PC-9 (cell line): ENCODE measurements around the gene TMEM131L. TPM values are rescaled to one million over a fixed set of nuclear protein-coding genes. Genes with fewer than 3 reads are reported as not detected.

ENCODE experiments used
- BruUV-seq: library from RNA; stranded (reverse); fragments of 400-500 nt; replicated peaks from 2 replicates; lab custom pipeline; 2021; lab: Mats Ljungman, UMichigan
- CTCF ChIA-PET: fragments of 300-600 bp; sonication (Branson Sonifier 250); formaldehyde crosslinking; loops from one replicate; lab custom pipeline; 2022; ENCODE audit warnings: antibody characterized with exemption; lab: Charles Lee
- POLR2A ChIA-PET: fragments of 300-600 bp; sonication (Branson Sonifier 250); formaldehyde crosslinking; loops from one replicate; lab custom pipeline; 2022; ENCODE audit warnings: antibody characterized with exemption; ENCODE audit not compliant: unreplicated experiment; lab: Charles Lee
- DNase-seq, 2 experiments: peaks; one replicate each; pipeline versions ENCODE4 v3.0.0 to v3.0.0-alpha.2; 2015 to 2022; ENCODE audit warnings: mixed read lengths in 1 of 2
- H2AFZ ChIP-seq: fragments of 200-600 bp; sonication (generic); 2 replicates; pipeline ENCODE4 v1.8.1; 2017; ENCODE audit warnings: antibody characterized with exemption
- H3F3A ChIP-seq: fragments of 200-600 bp; sonication (generic); 2 replicates; pipeline ENCODE4 v1.8.1; 2017; ENCODE audit warnings: antibody characterized with exemption, mild to moderate bottlenecking, low read depth; ENCODE audit not compliant: insufficient read depth
- H3K27ac ChIP-seq: fragments of 200-600 bp; sonication (generic); 2 replicates; pipeline ENCODE4 v1.6.1; 2016; ENCODE audit warnings: mixed run types
- H3K27me3 ChIP-seq: fragments of 200-600 bp; sonication (generic); 2 replicates; pipeline ENCODE4 v1.6.1; 2016; ENCODE audit warnings: low read depth, mixed run types; ENCODE audit not compliant: insufficient read depth
- H3K36me3 ChIP-seq: fragments of 200-600 bp; sonication (generic); 2 replicates; pipeline ENCODE4 v1.6.1; 2016; ENCODE audit warnings: low read depth, mixed run types
- H3K4me1 ChIP-seq: fragments of 200-600 bp; sonication (generic); replicated peaks from 2 replicates; pipeline ENCODE4 v1.6.1; 2016; ENCODE audit warnings: mixed run types; ENCODE audit not compliant: insufficient read depth
- H3K4me2 ChIP-seq: fragments of 200-600 bp; sonication (generic); 2 replicates; pipeline ENCODE4 v1.6.1; 2017; ENCODE audit warnings: mixed run types
- H3K4me3 ChIP-seq: fragments of 200-600 bp; sonication (generic); 2 replicates; pipeline ENCODE4 v1.6.1; 2016; ENCODE audit warnings: mixed run types
- H3K79me2 ChIP-seq: fragments of 200-600 bp; sonication (generic); 2 replicates; pipeline ENCODE4 v1.6.1; 2017; ENCODE audit warnings: low read depth, mixed run types
- H3K9me2 ChIP-seq: fragments of 200-600 bp; sonication (generic); 2 replicates; pipeline ENCODE4 v1.8.1; 2017; ENCODE audit warnings: mild to moderate bottlenecking; ENCODE audit not compliant: insufficient read depth
- H3K9me3 ChIP-seq: fragments of 200-600 bp; sonication (generic); 2 replicates; pipeline ENCODE4 v1.8.1; 2016; ENCODE audit warnings: low read depth; ENCODE audit not compliant: insufficient read depth
- H4K20me1 ChIP-seq: fragments of 200-600 bp; sonication (generic); 2 replicates; pipeline ENCODE4 v1.8.1; 2017; ENCODE audit not compliant: insufficient read depth
- CTCF ChIP-seq: fragments of 200-600 bp; sonication (generic); conservative IDR thresholded peaks from 2 replicates; pipeline ENCODE4 v1.6.1; 2017; ENCODE audit warnings: mixed run types, antibody characterized with exemption, mild to moderate bottlenecking, moderate library complexity
- EZH2 ChIP-seq: fragments of 200-600 bp; sonication (generic); IDR thresholded peaks from 2 replicates; pipeline ENCODE4 v1.8.0; 2017; ENCODE audit warnings: antibody characterized with exemption, low read depth
- intact Hi-C: fragments of 100-400 bp; cut with micrococcal nuclease; formaldehyde crosslinking; loops from one replicate; pipeline ENCODE4 v1.10.0; 2022; ENCODE audit not compliant: unreplicated experiment
- total RNA-seq: library from RNA; stranded (reverse); gene quantifications from 2 replicates; pipeline ENCODE4 v1.2.3, GENCODE V29; 2021

TMEM131L gene
- total RNA-seq, 1 experiment from 2014 or later: 3.8 TPM

GRCh38 chr4:153510252-153511001 lies 44.3 kb downstream of the TMEM131L start:
- no TSS peak for BruUV-seq
- POLR2A ChIA-PET: no interaction called here
- DNase-seq: no peak
- Histone ChIP-seq H3K9me3 (no peaks in the 10 kb centered on the region), H3K4me1 (peaks cover 16% of the 10 kb centered on the region), H4K20me1 (no peaks in the 10 kb centered on the region), H2AFZ (no peak overlapping the region), H3K79me2 (no peaks in the 10 kb centered on the region), H3K36me3 (no peaks in the 10 kb centered on the region), H3F3A (no peaks in the 10 kb centered on the region), H3K9me2 (no peaks in the 10 kb centered on the region), H3K27ac (no peak overlapping the region), H3K27me3 (no peaks in the 10 kb centered on the region), H3K4me2 (no peak overlapping the region), H3K4me3 (no peak overlapping the region)
- CTCF ChIA-PET: no interaction called here
- intact Hi-C loops: no loop called here
- no peak for TF ChIP-seq EZH2
- TF ChIP-seq CTCF: no peak

- H2AFZ ChIP-seq: no peak overlapping the region
- no peaks in the 10 kb centered on the region for H3K27me3 ChIP-seq
- CTCF ChIA-PET: no interaction called here
- no peaks in the 10 kb centered on the region for H3K9me2 ChIP-seq
- H3K9me3 ChIP-seq: no peaks in the 10 kb centered on the region
- no peak overlapping the region for H3K4me3 ChIP-seq
- no peaks in the 10 kb centered on the region for H3K36me3 ChIP-seq
- peaks cover 9% of the 10 kb centered on the region for H3K4me1 ChIP-seq
- intact Hi-C loops: no loop called here
- H4K20me1 ChIP-seq: no peaks in the 10 kb centered on the region
- H3K27ac ChIP-seq: no peak overlapping the region
- H3F3A ChIP-seq: no peaks in the 10 kb centered on the region
- no peaks in the 10 kb centered on the region for H3K79me2 ChIP-seq
- no peak overlapping the region for H3K4me2 ChIP-seq
- DNase-seq: no peak
- BruUV-seq: no TSS peak
- POLR2A ChIA-PET: no interaction called here
- TF ChIP-seq CTCF (no peak), EZH2 (no peak)
These were observed 44.9 kb downstream of the TMEM131L start for GRCh38 chr4:153511104-153511503.

- no peak for DNase-seq
- H3K4me1 ChIP-seq: no peaks in the 10 kb centered on the region; the same call in 1 of the 2 replicates
- H3K27ac ChIP-seq: no peak overlapping the region
- H3K9me2 ChIP-seq: no peaks in the 10 kb centered on the region
- no peaks in the 10 kb centered on the region for H3K27me3 ChIP-seq
- TF ChIP-seq CTCF (no peak), EZH2 (no peak)
- H3F3A ChIP-seq: no peaks in the 10 kb centered on the region
- no peaks in the 10 kb centered on the region for H3K79me2 ChIP-seq
- no peak overlapping the region for H3K4me2 ChIP-seq
- H2AFZ ChIP-seq: no peak overlapping the region
- BruUV-seq: no TSS peak
- H4K20me1 ChIP-seq: no peaks in the 10 kb centered on the region
- ChIA-PET POLR2A (no interaction called here), CTCF (no interaction called here)
- H3K36me3 ChIP-seq: no peaks in the 10 kb centered on the region
- no peak overlapping the region for H3K4me3 ChIP-seq
- H3K9me3 ChIP-seq: no peaks in the 10 kb centered on the region
- intact Hi-C loops: no loop called here
These were observed 46.1 kb downstream of the TMEM131L start for GRCh38 chr4:153512162-153512852.
